OCI-LY7 (cell line): Measurements from ENCODE around the gene MMP21.

Experiments used
- EZH2phosphoT487 ChIP-seq: fragments of 200-600 bp; sonication (generic); IDR thresholded peaks from 2 replicates; pipeline ENCODE4 v1.6.1; 2018; ENCODE audit warnings: low read depth, borderline replicate concordance, mild to moderate bottlenecking, mixed run types, antibody characterized with exemption, low read length, moderate library complexity, mixed read lengths
- TF ChIP-seq, protein P1 (sequence below): fragments of 200-600 bp; sonication (generic); conservative IDR thresholded peaks from 2 replicates; pipeline ENCODE4 v1.5.1; 2014; ENCODE audit warnings: mild to moderate bottlenecking, antibody characterized with exemption, low read length, moderate library complexity, mixed read lengths

DNA sequence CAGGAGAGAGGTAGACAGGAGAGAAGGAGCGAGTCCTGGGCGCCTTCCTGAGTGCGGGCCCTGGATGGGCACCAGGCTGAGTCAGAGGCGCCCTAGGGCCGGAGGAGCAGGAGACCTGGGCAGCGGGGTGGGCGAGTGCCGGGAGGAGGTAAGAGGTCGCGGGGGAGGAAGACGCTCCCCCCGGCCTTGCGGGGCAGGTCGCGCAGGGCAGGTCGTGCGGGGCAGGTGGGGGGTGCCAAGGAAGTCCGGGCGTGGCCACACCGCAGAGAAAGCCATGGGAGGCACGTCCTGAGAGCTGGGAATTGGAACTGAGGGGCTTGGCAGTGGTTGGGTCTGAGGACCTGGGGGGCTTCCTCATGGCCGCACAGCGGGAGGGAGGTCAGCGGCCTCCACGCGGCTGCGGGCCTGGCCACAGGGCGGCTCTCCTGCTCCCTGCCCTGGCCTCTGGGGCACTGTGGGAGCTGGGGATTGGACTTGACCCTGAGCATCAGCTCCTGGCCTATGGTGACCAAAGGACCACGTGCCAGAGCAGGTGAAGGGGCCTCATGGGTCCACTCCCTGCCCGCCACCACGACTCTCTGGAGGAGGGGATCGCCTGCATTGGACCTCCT lies 935 bp downstream of the MMP21 start:
- TF ChIP-seq, protein P1, sequence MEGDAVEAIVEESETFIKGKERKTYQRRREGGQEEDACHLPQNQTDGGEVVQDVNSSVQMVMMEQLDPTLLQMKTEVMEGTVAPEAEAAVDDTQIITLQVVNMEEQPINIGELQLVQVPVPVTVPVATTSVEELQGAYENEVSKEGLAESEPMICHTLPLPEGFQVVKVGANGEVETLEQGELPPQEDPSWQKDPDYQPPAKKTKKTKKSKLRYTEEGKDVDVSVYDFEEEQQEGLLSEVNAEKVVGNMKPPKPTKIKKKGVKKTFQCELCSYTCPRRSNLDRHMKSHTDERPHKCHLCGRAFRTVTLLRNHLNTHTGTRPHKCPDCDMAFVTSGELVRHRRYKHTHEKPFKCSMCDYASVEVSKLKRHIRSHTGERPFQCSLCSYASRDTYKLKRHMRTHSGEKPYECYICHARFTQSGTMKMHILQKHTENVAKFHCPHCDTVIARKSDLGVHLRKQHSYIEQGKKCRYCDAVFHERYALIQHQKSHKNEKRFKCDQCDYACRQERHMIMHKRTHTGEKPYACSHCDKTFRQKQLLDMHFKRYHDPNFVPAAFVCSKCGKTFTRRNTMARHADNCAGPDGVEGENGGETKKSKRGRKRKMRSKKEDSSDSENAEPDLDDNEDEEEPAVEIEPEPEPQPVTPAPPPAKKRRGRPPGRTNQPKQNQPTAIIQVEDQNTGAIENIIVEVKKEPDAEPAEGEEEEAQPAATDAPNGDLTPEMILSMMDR = no peak
- no peak for TF ChIP-seq EZH2phosphoT487
